NCI-H2196 (cell line): ENCODE results near the gene RBM41.
"Not testable (repeated sequence)": the region's sequence is repeated elsewhere in the genome, so short reads cannot be mapped to it uniquely, and the experiment has no call there.

Experiments used
- DNase-seq: peaks from one replicate; lab custom pipeline; 2025; ENCODE audit not compliant: unreplicated experiment; lab: John Stamatoyannopoulos, UW

The RBM41 gene

GRCh38 chrX:107118322-107119147 is at the start of gene RBM41:
RBM41 (minus strand) TSS chrX:107118822; CDS start chrX:107118773, 49 bp downstream.
- DNase-seq: peak; percentile 71

GRCh38 chrX:107168257-107168656 is 49.6 kb upstream of the RBM41 start:
- no peak for DNase-seq

- no peak for DNase-seq
Measured at GRCh38 chrX:107167163-107167921, 48.7 kb upstream of the RBM41 start.

- not testable (repeated sequence) for DNase-seq
Measured at GRCh38 chrX:107157618-107158017, 39.0 kb upstream of the RBM41 start.

GRCh38 chrX:107155621-107156430 is 37.2 kb upstream of the RBM41 start:
- DNase-seq: not testable (repeated sequence)

GRCh38 chrX:107154787-107155620 is 36.4 kb upstream of the RBM41 start:
- DNase-seq: peak; percentile 0

GRCh38 chrX:107153005-107153404 is 34.4 kb upstream of the RBM41 start:
- DNase-seq: no peak

- no peak for DNase-seq
Measured at GRCh38 chrX:107146670-107147069, 28.0 kb upstream of the RBM41 start.

- no peak for DNase-seq
Measured at GRCh38 chrX:107135965-107136307, 17.3 kb upstream of the RBM41 start.

- DNase-seq: no peak
Measured at GRCh38 chrX:107135049-107135964, 16.7 kb upstream of the RBM41 start.

- DNase-seq: no peak
Measured at GRCh38 chrX:107123750-107124149, 5.1 kb upstream of the RBM41 start.

- no peak for DNase-seq
Measured at GRCh38 chrX:107119283-107119682, 661 bp upstream of the RBM41 start.

- DNase-seq: no peak
Measured at GRCh38 chrX:107117993-107118321, 665 bp downstream of the RBM41 start.

- no peak for DNase-seq
Measured at GRCh38 chrX:107107459-107107858, 11.2 kb downstream of the RBM41 start.

GRCh38 chrX:107102980-107103379 is 15.6 kb downstream of the RBM41 start:
- DNase-seq: no peak

GRCh38 chrX:107076158-107076557 is 42.5 kb downstream of the RBM41 start:
- no peak for DNase-seq

GRCh38 chrX:107057731-107058130 is 60.9 kb downstream of the RBM41 start:
- DNase-seq: not testable (repeated sequence)

- no peak for DNase-seq
Measured at GRCh38 chrX:107054978-107055377, 63.6 kb downstream of the RBM41 start.

GRCh38 chrX:107050195-107050709 is 68.4 kb downstream of the RBM41 start:
- DNase-seq: no peak
